HL-60 (cell line): ENCODE results near the gene TCP11.

ENCODE experiments used
- GABPA ChIP-seq: IDR thresholded peaks from 2 replicates; pipeline ENCODE4 v1.6.1; 2012; ENCODE audit warnings: low read depth
- POLR2AphosphoS5 ChIP-seq: IDR thresholded peaks from 2 replicates; pipeline ENCODE4 v1.6.1; 2012; ENCODE audit warnings: low read depth
- SPI1 ChIP-seq: IDR thresholded peaks from 2 replicates; pipeline ENCODE4 v1.6.1; 2012; ENCODE audit warnings: low read depth, mild to moderate bottlenecking, borderline replicate concordance
- TF ChIP-seq, protein P1 (sequence below): IDR thresholded peaks from one replicate; pipeline ENCODE4 v1.5.1; 2011; ENCODE audit warnings: low read length, control low read depth, inconsistent platforms; ENCODE audit not compliant: insufficient read depth
- TF ChIP-seq, protein P2 (sequence below): IDR thresholded peaks from 2 replicates; pipeline ENCODE4 v1.6.1; 2012; ENCODE audit warnings: low read depth; ENCODE audit not compliant: insufficient replicate concordance

GRCh38 chr6:35149891-35150566 lies 8.9 kb upstream of the TCP11 start:
- TF ChIP-seq, protein P1, sequence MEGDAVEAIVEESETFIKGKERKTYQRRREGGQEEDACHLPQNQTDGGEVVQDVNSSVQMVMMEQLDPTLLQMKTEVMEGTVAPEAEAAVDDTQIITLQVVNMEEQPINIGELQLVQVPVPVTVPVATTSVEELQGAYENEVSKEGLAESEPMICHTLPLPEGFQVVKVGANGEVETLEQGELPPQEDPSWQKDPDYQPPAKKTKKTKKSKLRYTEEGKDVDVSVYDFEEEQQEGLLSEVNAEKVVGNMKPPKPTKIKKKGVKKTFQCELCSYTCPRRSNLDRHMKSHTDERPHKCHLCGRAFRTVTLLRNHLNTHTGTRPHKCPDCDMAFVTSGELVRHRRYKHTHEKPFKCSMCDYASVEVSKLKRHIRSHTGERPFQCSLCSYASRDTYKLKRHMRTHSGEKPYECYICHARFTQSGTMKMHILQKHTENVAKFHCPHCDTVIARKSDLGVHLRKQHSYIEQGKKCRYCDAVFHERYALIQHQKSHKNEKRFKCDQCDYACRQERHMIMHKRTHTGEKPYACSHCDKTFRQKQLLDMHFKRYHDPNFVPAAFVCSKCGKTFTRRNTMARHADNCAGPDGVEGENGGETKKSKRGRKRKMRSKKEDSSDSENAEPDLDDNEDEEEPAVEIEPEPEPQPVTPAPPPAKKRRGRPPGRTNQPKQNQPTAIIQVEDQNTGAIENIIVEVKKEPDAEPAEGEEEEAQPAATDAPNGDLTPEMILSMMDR, result no peak
- no peak for TF ChIP-seq POLR2AphosphoS5
- TF ChIP-seq, protein P2, sequence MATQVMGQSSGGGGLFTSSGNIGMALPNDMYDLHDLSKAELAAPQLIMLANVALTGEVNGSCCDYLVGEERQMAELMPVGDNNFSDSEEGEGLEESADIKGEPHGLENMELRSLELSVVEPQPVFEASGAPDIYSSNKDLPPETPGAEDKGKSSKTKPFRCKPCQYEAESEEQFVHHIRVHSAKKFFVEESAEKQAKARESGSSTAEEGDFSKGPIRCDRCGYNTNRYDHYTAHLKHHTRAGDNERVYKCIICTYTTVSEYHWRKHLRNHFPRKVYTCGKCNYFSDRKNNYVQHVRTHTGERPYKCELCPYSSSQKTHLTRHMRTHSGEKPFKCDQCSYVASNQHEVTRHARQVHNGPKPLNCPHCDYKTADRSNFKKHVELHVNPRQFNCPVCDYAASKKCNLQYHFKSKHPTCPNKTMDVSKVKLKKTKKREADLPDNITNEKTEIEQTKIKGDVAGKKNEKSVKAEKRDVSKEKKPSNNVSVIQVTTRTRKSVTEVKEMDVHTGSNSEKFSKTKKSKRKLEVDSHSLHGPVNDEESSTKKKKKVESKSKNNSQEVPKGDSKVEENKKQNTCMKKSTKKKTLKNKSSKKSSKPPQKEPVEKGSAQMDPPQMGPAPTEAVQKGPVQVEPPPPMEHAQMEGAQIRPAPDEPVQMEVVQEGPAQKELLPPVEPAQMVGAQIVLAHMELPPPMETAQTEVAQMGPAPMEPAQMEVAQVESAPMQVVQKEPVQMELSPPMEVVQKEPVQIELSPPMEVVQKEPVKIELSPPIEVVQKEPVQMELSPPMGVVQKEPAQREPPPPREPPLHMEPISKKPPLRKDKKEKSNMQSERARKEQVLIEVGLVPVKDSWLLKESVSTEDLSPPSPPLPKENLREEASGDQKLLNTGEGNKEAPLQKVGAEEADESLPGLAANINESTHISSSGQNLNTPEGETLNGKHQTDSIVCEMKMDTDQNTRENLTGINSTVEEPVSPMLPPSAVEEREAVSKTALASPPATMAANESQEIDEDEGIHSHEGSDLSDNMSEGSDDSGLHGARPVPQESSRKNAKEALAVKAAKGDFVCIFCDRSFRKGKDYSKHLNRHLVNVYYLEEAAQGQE, result no peak
- no peak for TF ChIP-seq GABPA
- no peak for TF ChIP-seq SPI1
